ENCODE results near the gene NUP214. TPM values are rescaled to one million over a fixed set of nuclear protein-coding genes. Genes with fewer than 3 reads are reported as not detected.

Gene NUP214
- total and polyA plus RNA-seq, 2 of the 4 experiments (the other 2 are of a cell fraction): 7.9 to 13.4 TPM

DNA sequence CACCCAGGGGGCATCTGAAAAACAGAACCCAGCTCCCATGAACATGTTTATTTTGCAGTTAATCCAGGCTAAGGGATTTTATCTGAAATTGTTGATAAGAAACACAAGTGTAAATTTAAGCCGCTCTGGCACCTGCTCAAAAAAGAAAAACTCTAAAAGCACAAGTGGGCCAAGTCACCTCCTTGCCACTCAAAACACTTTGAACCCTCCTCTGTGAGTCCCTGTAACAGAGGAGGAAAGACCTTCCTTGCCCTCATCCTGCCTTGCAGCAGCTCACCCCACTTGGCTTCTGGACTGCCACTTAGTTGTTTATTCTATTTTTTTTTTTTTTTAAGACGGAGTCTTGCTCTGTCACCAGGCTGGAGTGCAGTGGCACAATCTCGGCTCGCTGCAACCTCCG is 111.4 kb downstream of the NUP214 start:
- ATAC-seq (ENCODE audit: low read depth) (no peak), DNase-seq (no peak)
- H2BK20ac ChIP-seq (ENCODE audit: low read depth, low read length): no peak overlapping the region
- no peak overlapping the region for H3K14ac ChIP-seq (replicated peaks; ENCODE audit: low read depth, low read length)
- H3K9me3 ChIP-seq (ENCODE audit: control insufficient read depth, insufficient read depth, low read length): no peaks in the 10 kb centered on the region
- H3K23ac ChIP-seq (ENCODE audit: low read depth, low read length): no peak overlapping the region
- H3K79me1 ChIP-seq (ENCODE audit: low read depth in 1 of 2, low read length in 2 of 2): no peaks in the 10 kb centered on the region
- in situ Hi-C loops (cut with MboI; ENCODE audit: low sequenced_read_pairs) (no loop called here), intact Hi-C loops (cut with micrococcal nuclease) (no loop called here), dilution Hi-C loops (cut with HindIII; ENCODE audit: low sequenced_read_pairs, unreplicated experiment) (no loop called here)
- H4K91ac ChIP-seq (ENCODE audit: insufficient read depth, low read depth, low read length): no peak overlapping the region
- no peak overlapping the region for H2AK5ac ChIP-seq (ENCODE audit: low read depth, low read length)
- peaks cover 2% of the 10 kb centered on the region; the same call in 1 of the 2 replicates for H3K9me1 ChIP-seq (ENCODE audit: insufficient read depth, low read length)
- H3K4me1 ChIP-seq (ENCODE audit: control insufficient read depth, insufficient read depth, low read length): peaks cover 7% of the 10 kb centered on the region
- H3K4ac ChIP-seq (ENCODE audit: low read depth, low read length): no peak overlapping the region
- no peak overlapping the region for H3K56ac ChIP-seq (ENCODE audit: extremely low read depth, insufficient read depth, low read length)
- H3K4me2 ChIP-seq (ENCODE audit: low read depth, low read length): no peak overlapping the region
- H3K36me3 ChIP-seq (ENCODE audit: control insufficient read depth, insufficient read depth, low read length): peaks cover 31% of the 10 kb centered on the region
- H3K18ac ChIP-seq (ENCODE audit: low read depth, low read length): no peak overlapping the region
- H2AK9ac ChIP-seq (replicated peaks; ENCODE audit: low read depth, low read length, poor library complexity): no peak overlapping the region
- ChIA-PET CTCF (no interaction called here), POLR2A (ENCODE audit: unreplicated experiment) (no interaction called here)
- BruUV-seq (replicated peaks): no TSS peak
- H2BK15ac ChIP-seq (ENCODE audit: low read depth, low read length): no peak overlapping the region
- WGBS, 2 experiments (ENCODE audit: extremely low coverage in 2 of 2, insufficient read length in 1 of 2): no CpG with 5 or more reads among the region's 5 CpGs
- H4K8ac ChIP-seq (ENCODE audit: low read depth in 2 of 2, low read length in 2 of 2): no peak overlapping the region
- H2AFZ ChIP-seq (replicated peaks; ENCODE audit: low read length, poor library complexity): no peak overlapping the region
- no peaks in the 10 kb centered on the region for H3K27me3 ChIP-seq (ENCODE audit: control insufficient read depth, insufficient read depth, low read length)
- H2BK5ac ChIP-seq (ENCODE audit: low read depth, low read length, poor library complexity, severe bottlenecking): no peak overlapping the region
- no peak overlapping the region for H3K9ac ChIP-seq (ENCODE audit: low read depth, low read length)
- TF ChIP-seq, protein P1, sequence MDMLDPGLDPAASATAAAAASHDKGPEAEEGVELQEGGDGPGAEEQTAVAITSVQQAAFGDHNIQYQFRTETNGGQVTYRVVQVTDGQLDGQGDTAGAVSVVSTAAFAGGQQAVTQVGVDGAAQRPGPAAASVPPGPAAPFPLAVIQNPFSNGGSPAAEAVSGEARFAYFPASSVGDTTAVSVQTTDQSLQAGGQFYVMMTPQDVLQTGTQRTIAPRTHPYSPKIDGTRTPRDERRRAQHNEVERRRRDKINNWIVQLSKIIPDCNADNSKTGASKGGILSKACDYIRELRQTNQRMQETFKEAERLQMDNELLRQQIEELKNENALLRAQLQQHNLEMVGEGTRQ (IDR thresholded peaks at IDR 0.05; ENCODE audit: low read depth, low read length): no peak
- TF ChIP-seq MAZ (IDR thresholded peaks at IDR 0.05; ENCODE audit: borderline replicate concordance, low read depth, low read length): no peak
- TF ChIP-seq NFE2L2 (IDR thresholded peaks at IDR 0.05; ENCODE audit: low read depth, low read length): no peak
- TF ChIP-seq BHLHE40 (IDR thresholded peaks at IDR 0.05; ENCODE audit: low read depth, low read length): no peak
- TF ChIP-seq POLR2A (IDR thresholded peaks at IDR 0.05; ENCODE audit: low read depth, low read length): no peak
- no peak for TF ChIP-seq RCOR1 (IDR thresholded peaks at IDR 0.05; ENCODE audit: insufficient replicate concordance, low read length)
- no peak for TF ChIP-seq SMC3 (IDR thresholded peaks at IDR 0.05; ENCODE audit: low read depth, low read length)
- TF ChIP-seq, protein P2, sequence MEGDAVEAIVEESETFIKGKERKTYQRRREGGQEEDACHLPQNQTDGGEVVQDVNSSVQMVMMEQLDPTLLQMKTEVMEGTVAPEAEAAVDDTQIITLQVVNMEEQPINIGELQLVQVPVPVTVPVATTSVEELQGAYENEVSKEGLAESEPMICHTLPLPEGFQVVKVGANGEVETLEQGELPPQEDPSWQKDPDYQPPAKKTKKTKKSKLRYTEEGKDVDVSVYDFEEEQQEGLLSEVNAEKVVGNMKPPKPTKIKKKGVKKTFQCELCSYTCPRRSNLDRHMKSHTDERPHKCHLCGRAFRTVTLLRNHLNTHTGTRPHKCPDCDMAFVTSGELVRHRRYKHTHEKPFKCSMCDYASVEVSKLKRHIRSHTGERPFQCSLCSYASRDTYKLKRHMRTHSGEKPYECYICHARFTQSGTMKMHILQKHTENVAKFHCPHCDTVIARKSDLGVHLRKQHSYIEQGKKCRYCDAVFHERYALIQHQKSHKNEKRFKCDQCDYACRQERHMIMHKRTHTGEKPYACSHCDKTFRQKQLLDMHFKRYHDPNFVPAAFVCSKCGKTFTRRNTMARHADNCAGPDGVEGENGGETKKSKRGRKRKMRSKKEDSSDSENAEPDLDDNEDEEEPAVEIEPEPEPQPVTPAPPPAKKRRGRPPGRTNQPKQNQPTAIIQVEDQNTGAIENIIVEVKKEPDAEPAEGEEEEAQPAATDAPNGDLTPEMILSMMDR (conservative IDR thresholded peaks at IDR 0.05; ENCODE audit: low read depth, low read length): no peak
- no peak for TF ChIP-seq MXI1 (IDR thresholded peaks at IDR 0.05; ENCODE audit: borderline replicate concordance, low read depth, low read length)
- TF ChIP-seq, protein P3, sequence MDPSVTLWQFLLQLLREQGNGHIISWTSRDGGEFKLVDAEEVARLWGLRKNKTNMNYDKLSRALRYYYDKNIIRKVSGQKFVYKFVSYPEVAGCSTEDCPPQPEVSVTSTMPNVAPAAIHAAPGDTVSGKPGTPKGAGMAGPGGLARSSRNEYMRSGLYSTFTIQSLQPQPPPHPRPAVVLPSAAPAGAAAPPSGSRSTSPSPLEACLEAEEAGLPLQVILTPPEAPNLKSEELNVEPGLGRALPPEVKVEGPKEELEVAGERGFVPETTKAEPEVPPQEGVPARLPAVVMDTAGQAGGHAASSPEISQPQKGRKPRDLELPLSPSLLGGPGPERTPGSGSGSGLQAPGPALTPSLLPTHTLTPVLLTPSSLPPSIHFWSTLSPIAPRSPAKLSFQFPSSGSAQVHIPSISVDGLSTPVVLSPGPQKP (IDR thresholded peaks at IDR 0.05; ENCODE audit: borderline replicate concordance, low read depth, low read length): no peak
- TF ChIP-seq FOS (IDR thresholded peaks at IDR 0.05; ENCODE audit: low read depth, low read length): no peak
- TF ChIP-seq MAFK (IDR thresholded peaks at IDR 0.05; ENCODE audit: low read depth, low read length): no peak
- TF ChIP-seq RFX5 (IDR thresholded peaks at IDR 0.05; ENCODE audit: low read depth, low read length): no peak
- TF ChIP-seq RAD21 (IDR thresholded peaks at IDR 0.05; ENCODE audit: low read length): no peak
- TF ChIP-seq CEBPB (IDR thresholded peaks at IDR 0.05; ENCODE audit: low read depth, low read length): no peak
- TF ChIP-seq CHD1 (IDR thresholded peaks at IDR 0.05; ENCODE audit: low read depth, low read length): no peak
- H4K20me1 ChIP-seq (ENCODE audit: insufficient read depth, low read length): no peaks in the 10 kb centered on the region
- no peak overlapping the region for H3K4me3 ChIP-seq (ENCODE audit: insufficient read depth, low read depth, low read length)
- H4K5ac ChIP-seq (ENCODE audit: low read depth, low read length): no peak overlapping the region
- no peak overlapping the region for H2BK120ac ChIP-seq (ENCODE audit: low read depth, low read length)
- no peak overlapping the region for H3K27ac ChIP-seq (ENCODE audit: insufficient read depth, low read length)
